AG04449 (cell line): ENCODE measurements around the gene PLPPR2.

ENCODE experiments used
- CTCF ChIA-PET: fragments of 350-600 bp; formaldehyde crosslinking; extraction: SDS; loops from one replicate; lab custom pipeline; 2021; ENCODE audit warnings: antibody characterized with exemption; lab: Yijun Ruan, JAX
- POLR2A ChIA-PET: fragments of 400-600, 350-600 bp; formaldehyde crosslinking; extraction: SDS; loops from one replicate; lab custom pipeline; 2020; ENCODE audit warnings: antibody characterized with exemption, inconsistent platforms; lab: Yijun Ruan, JAX
- DNase-seq: peaks from one replicate; pipeline ENCODE4 v3.0.0-alpha.2; 2010; ENCODE audit warnings: low read depth, low spot score
- H3K4me3 ChIP-seq: 2 replicates; pipeline ENCODE4 v1.5.1; 2011; ENCODE audit warnings: low read depth, mild to moderate bottlenecking, control low read depth, low read length
- CTCF ChIP-seq: IDR thresholded peaks from one replicate; pipeline ENCODE4 v1.5.1; 2011; ENCODE audit warnings: mild to moderate bottlenecking, moderate library complexity, low read length, control low read depth, inconsistent platforms; ENCODE audit not compliant: insufficient read depth; ENCODE audit errors: missing control alignments

PLPPR2 gene

DNA sequence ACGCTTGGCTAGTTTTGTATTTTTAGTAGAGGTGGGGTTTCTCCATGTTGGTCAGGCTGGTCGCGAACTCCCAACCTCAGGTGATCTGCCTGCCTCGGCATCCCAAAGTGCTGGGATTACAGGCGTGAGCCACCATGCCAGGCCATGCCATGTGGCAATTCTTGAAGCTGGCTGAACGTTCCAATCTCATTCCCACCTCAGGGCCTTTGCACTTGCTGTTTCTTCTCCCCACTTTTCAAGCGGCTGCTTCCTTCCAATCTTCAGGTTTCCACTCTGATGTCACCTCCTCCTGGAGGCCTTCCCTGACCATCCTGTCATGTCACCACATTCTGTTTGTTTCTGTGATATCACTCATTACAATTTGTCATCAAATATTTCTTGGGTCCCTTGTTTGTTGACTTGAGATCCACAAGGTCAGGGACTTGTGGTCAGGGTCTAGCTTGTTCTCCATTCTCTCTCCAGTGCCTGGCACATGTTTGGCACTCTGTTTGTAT is 24.7 kb downstream of the PLPPR2 start:
- POLR2A ChIA-PET = no interaction called here
- no peak for DNase-seq
- TF ChIP-seq CTCF = no peak
- CTCF ChIA-PET = interaction anchor here (0.7 to 4.0 kb wide), 17 partner anchors 9 to 157 kb away, joined by 3 to 45 read pairs (median 8); partner anchors contain the start of genes CCDC159, ODAD3, PRKCSH and TMEM205
- H3K4me3 ChIP-seq = peak overlapping the region; percentile 75; the same call in 1 of the 2 replicates

- peak overlapping the region; percentile 75 for H3K4me3 ChIP-seq
- TF ChIP-seq CTCF = peak; percentile 80
- DNase-seq = peak; percentile 65
- CTCF ChIA-PET = interaction anchor here (0.5 to 4.0 kb wide), 41 partner anchors 8 to 156 kb away, joined by 3 to 45 read pairs (median 5); partner anchors contain the start of genes CCDC159, ODAD3, PRKCSH and RAB3D
- POLR2A ChIA-PET = interaction anchor here (0.7 to 1.3 kb wide), 5 partner anchors 10 to 243 kb away, joined by 3 to 4 read pairs (median 4); partner anchors contain the start of genes CCDC159 and TMEM205
Observed at GRCh38 chr19:11380653-11381537, 25.7 kb downstream of the PLPPR2 start.

DNA sequence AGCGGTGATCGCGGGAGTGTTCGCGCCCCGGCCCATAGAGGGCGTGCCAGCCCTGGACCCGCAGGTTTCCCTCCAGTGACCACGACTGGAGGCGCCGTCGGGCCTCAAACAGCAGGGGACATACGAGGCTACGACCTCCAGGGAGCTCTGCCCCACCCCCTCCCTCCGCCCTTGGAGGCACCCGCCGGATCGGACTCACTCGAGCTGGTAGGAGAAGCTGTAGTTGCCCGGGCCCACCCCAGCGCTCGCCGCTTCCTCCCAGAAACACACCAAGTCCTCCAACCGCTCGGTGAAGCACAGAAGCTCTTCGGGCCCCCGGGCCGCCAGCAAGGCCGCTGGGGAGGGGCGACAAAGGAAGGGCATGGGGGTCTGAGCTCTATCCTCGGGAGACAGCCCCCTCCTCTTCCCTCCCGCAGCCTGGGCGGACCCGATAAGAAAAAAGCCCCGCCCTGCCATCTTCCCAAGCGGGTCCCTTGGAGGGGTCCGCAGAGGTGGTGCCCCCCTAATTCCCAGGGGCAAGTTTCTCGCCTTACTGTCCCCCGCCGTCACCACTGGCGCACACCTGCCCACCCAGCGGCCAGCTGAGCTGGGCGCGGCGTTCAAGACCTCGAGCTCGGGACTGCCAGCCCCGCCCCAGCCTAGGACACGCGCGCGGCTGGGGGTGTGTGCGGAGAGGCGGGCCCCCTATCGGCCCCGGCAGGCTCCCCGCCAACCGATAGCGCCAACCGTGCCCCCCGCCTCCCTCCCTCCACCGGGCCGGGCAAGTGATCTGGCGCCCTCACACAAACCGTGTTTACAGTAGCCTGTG is 27.9 kb downstream of the PLPPR2 start:
- H3K4me3 ChIP-seq = peak overlapping the region; percentile 38
- TF ChIP-seq CTCF = peak; percentile 77
- no peak for DNase-seq
- CTCF ChIA-PET = interaction anchor here (0.8 to 4.0 kb wide), 20 partner anchors 8 to 122 kb away, joined by 3 to 45 read pairs (median 4); partner anchors contain the start of genes ODAD3, PRKCSH and SWSAP1
- POLR2A ChIA-PET = no interaction called here

- CTCF ChIA-PET = interaction anchor here (0.8 to 4.0 kb wide), 15 partner anchors 8 to 121 kb away, joined by 3 to 45 read pairs (median 4); partner anchors contain the start of genes ODAD3, PRKCSH and SWSAP1
Observed at GRCh38 chr19:11383706-11384048, 28.4 kb downstream of the PLPPR2 start.

GRCh38 chr19:11384778-11385129 is 29.5 kb downstream of the PLPPR2 start:
- DNase-seq = no peak
- ChIA-PET CTCF (interaction anchor here (1.3 kb wide), 1 partner anchor 58 kb away, joined by 3 read pairs; no protein-coding TSS in a partner anchor), POLR2A (no interaction called here)
- no peak for TF ChIP-seq CTCF
- H3K4me3 ChIP-seq = no peak overlapping the region

More at GRCh38 chr19:11383706-11384048, 28.4 kb downstream of the PLPPR2 start:
- POLR2A ChIA-PET = no interaction called here
- TF ChIP-seq CTCF = no peak
- H3K4me3 ChIP-seq = peak overlapping the region; percentile 38
- DNase-seq = no peak
